Liver (tissue), 2 donors: Measurements from ENCODE around the gene TSPAN13.

Experiments
- CTCF ChIP-seq: fragments of 150-350 bp; IDR thresholded peaks from 2 replicates; pipeline ENCODE4 v1.5.1; 2017; ENCODE audit warnings: improper control_type of control experiment, low read depth, low read length; ENCODE audit not compliant: missing input control
- TF ChIP-seq, protein P1 (sequence below): IDR thresholded peaks from 2 replicates; pipeline ENCODE4 v1.6.1; 2016; ENCODE audit warnings: antibody characterized with exemption
- donor health status: healthy.

GRCh38 chr7:16780596-16780995 lies 27.0 kb downstream of the TSPAN13 start:
- TF ChIP-seq, protein P1, sequence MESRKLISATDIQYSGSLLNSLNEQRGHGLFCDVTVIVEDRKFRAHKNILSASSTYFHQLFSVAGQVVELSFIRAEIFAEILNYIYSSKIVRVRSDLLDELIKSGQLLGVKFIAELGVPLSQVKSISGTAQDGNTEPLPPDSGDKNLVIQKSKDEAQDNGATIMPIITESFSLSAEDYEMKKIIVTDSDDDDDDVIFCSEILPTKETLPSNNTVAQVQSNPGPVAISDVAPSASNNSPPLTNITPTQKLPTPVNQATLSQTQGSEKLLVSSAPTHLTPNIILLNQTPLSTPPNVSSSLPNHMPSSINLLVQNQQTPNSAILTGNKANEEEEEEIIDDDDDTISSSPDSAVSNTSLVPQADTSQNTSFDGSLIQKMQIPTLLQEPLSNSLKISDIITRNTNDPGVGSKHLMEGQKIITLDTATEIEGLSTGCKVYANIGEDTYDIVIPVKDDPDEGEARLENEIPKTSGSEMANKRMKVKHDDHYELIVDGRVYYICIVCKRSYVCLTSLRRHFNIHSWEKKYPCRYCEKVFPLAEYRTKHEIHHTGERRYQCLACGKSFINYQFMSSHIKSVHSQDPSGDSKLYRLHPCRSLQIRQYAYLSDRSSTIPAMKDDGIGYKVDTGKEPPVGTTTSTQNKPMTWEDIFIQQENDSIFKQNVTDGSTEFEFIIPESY, result no peak
- TF ChIP-seq CTCF, result no peak
